ENCODE results near the gene SWI5. TPM values are rescaled to one million over a fixed set of nuclear protein-coding genes. Genes with fewer than 3 reads are reported as not detected.

Gene SWI5
- total and polyA plus RNA-seq, 9 of the 15 experiments (the other 6 are each of a cell fraction or from before 2014, with no cell fraction given) = 62.8 to 133 (median 95.9) TPM

- Histone ChIP-seq H3K27me3 (ENCODE audit: control insufficient read depth in 2 of 2, insufficient read depth in 2 of 2, low read length in 2 of 2) (no peaks in the 10 kb centered on the region), H3K4me2 (ENCODE audit: insufficient read depth, low read length) (no peak overlapping the region), H3K4me3 (no peak overlapping the region), H3K9me1 (ENCODE audit: control insufficient read depth, insufficient read depth, low read length) (no peaks in the 10 kb centered on the region), H3K36me3 (ENCODE audit: control insufficient read depth, insufficient read depth, low read length) (peaks cover 74% of the 10 kb centered on the region), H3K9ac (ENCODE audit: insufficient read depth in 1 of 2, low read depth in 2 of 2, low read length in 2 of 2) (no peak overlapping the region), H3K4me1 (replicated peaks in 1 of 2; ENCODE audit: control insufficient read depth in 2 of 2, insufficient read depth in 2 of 2, low read length in 2 of 2) (peaks cover 6 to 7% of the 10 kb centered on the region in 2 experiments), H2AFZ (ENCODE audit: low read depth, low read length) (no peak overlapping the region), H3K27ac (ENCODE audit: extremely low read depth, low read depth, low read length) (no peak overlapping the region), H3K9me3 (replicated peaks; ENCODE audit: control insufficient read depth, insufficient read depth, low read depth, low read length) (no peaks in the 10 kb centered on the region), H4K20me1 (replicated peaks; ENCODE audit: control insufficient read depth, insufficient read depth, low read length) (no peaks in the 10 kb centered on the region), H3K79me2 (ENCODE audit: control insufficient read depth, insufficient read depth, low read length) (peaks cover 17% of the 10 kb centered on the region)
- no TSS peak for BruUV-seq (replicated peaks)
- CTCF ChIA-PET (ENCODE audit: low intra/inter-chr PET ratio) = no interaction called here
- ATAC-seq (no peak), DNase-seq (ENCODE audit: extremely low read depth in 1 of 4, low spot score in 3 of 4) (no peak), FAIRE-seq (no peak)
- TF ChIP-seq FOXA1 (IDR thresholded peaks at IDR 0.05; ENCODE audit: borderline replicate concordance) (no peak), TEAD4 (IDR thresholded peaks at IDR 0.05; ENCODE audit: low read length) (no peak), TEAD4 (CRISPR knock-in tag; IDR thresholded peaks at IDR 0.05; ENCODE audit: borderline replicate concordance) (no peak)
- TF ChIP-seq, protein P1, sequence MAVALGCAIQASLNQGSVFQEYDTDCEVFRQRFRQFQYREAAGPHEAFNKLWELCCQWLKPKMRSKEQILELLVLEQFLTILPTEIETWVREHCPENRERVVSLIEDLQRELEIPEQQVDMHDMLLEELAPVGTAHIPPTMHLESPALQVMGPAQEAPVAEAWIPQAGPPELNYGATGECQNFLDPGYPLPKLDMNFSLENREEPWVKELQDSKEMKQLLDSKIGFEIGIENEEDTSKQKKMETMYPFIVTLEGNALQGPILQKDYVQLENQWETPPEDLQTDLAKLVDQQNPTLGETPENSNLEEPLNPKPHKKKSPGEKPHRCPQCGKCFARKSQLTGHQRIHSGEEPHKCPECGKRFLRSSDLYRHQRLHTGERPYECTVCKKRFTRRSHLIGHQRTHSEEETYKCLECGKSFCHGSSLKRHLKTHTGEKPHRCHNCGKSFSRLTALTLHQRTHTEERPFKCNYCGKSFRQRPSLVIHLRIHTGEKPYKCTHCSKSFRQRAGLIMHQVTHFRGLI (CRISPR knock-in tag; IDR thresholded peaks at IDR 0.05) = no peak
- POLR2A ChIA-PET = interaction anchor here (0.6 to 1.3 kb wide), 2 partner anchors 12 to 60 kb away, joined by 3 to 6 read pairs; no protein-coding TSS in a partner anchor
- in situ Hi-C loops (cut with MboI) = no loop called here
- intact Hi-C loops (cut with micrococcal nuclease) = no loop called here
- 79% methylated on average over 2 of the region's 2 CpGs for WGBS (ENCODE audit: insufficient coverage, low coverage, missing lambda C conversion rate)
These were observed 41.6 kb downstream of the SWI5 start for GRCh38 chr9:128317629-128318028.
